Activated CD8-positive, alpha-beta T cell treated with anti-CD3 and anti-CD28 coated beads, Interleukin-2, amount 10 ng/mL, durations not matched to agents 7 days and 5 days (primary cell): ENCODE measurements around the gene SPTBN1. TPM values are rescaled to one million over a fixed set of nuclear protein-coding genes. Genes with fewer than 3 reads are reported as not detected.
A peak's percentile ranks its signal among the peaks of the same experiment; 100 is the strongest.

Experiments used
- ATAC-seq: fragments of 150-1000 bp; cut with Tn5 transposase; one replicate; pipeline ENCODE4 v1.10.0; 2021; ENCODE audit warnings: moderate library complexity
- CTCF ChIA-PET: fragments of 350-600 bp; sonication (Branson Sonifier 250); formaldehyde crosslinking; loops from one replicate; lab custom pipeline; 2021; ENCODE audit warnings: antibody characterized with exemption; lab: Charles Lee
- POLR2A ChIA-PET: fragments of 350-600 bp; sonication (Branson Sonifier 250); formaldehyde crosslinking; loops from one replicate; lab custom pipeline; 2021; ENCODE audit warnings: antibody characterized with exemption; lab: Charles Lee
- DNase-seq: peaks from one replicate; pipeline ENCODE4 v3.0.0-alpha.2; 2020
- H3K27ac Mint-ChIP-seq: one replicate; pipeline ENCODE4 v1.8.0; 2021; ENCODE audit warnings: mild to moderate bottlenecking, mixed read lengths
- H3K27me3 Mint-ChIP-seq: one replicate; pipeline ENCODE4 v1.8.0; 2021; ENCODE audit warnings: low read depth, mixed read lengths
- H3K36me3 Mint-ChIP-seq: one replicate; pipeline ENCODE4 v1.8.0; 2021; ENCODE audit warnings: low read depth, mixed read lengths
- H3K4me1 Mint-ChIP-seq: one replicate; pipeline ENCODE4 v1.8.0; 2021; ENCODE audit warnings: low read depth, mixed read lengths
- H3K4me3 Mint-ChIP-seq: one replicate; pipeline ENCODE4 v1.8.0; 2021; ENCODE audit warnings: mild to moderate bottlenecking, mixed read lengths
- H3K9me3 Mint-ChIP-seq: one replicate; pipeline ENCODE4 v1.8.0; 2022; ENCODE audit warnings: mixed read lengths; ENCODE audit not compliant: insufficient read depth
- total RNA-seq, 2 experiments: library from RNA; stranded (reverse); gene quantifications; one replicate each; pipeline ENCODE4 v1.2.3, GENCODE V29; 2021

Gene SPTBN1
- total RNA-seq, 2 experiments from 2014 or later, result 140 to 147 TPM

- ChIA-PET CTCF (interaction anchor here (2.5 to 8.7 kb wide), 3 partner anchors 19 to 55 kb away, joined by 8 to 57 read pairs (median 19); no protein-coding TSS in a partner anchor), POLR2A (interaction anchor here (0.9 to 4.6 kb wide), 2 partner anchors 19 to 20 kb away, joined by 3 to 49 read pairs; no protein-coding TSS in a partner anchor)
- H3K4me1 Mint-ChIP-seq, result peaks cover 97% of the 10 kb centered on the region
- ATAC-seq, result no peak
- peak overlapping the region; percentile 44 for H3K27ac Mint-ChIP-seq
- peaks cover 46% of the 10 kb centered on the region for H3K36me3 Mint-ChIP-seq
- no peaks in the 10 kb centered on the region for H3K27me3 Mint-ChIP-seq
- no peaks in the 10 kb centered on the region for H3K9me3 Mint-ChIP-seq
- no peak overlapping the region for H3K4me3 Mint-ChIP-seq
- DNase-seq, result no peak
These were observed 122.5 kb downstream of the SPTBN1 start for GRCh38 chr2:54578648-54579045.

DNA sequence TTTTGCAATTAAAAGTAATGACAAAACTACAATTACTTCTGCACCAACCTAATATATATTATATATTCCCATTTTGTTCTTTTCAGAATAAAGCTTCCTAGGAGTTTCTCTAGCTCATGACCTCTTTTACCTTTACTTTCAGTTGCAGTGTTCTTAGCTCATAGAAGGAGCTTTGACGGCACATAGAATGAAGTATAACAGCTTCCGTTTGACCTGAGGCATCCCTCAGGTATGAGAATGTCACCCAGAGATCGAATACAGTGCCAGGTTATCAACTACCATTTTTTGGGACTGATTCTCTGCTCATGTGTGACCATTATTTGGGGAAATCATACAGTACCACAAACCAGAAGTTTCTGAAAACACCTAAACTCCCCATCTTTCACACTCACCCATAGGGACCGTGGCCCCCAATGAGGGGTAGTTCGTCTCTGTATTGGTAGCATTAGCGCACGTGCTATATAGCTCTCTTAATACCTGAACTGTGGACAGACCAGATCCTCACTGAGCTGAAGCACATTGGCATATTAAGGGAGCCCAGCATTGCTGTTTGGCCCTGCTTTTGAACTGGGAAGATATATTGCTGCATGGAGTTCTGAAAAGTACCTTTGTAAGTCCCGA is 123.0 kb downstream of the SPTBN1 start:
- Mint-ChIP-seq H3K27ac (peak overlapping the region; percentile 94), H3K4me1 (peaks cover 95% of the 10 kb centered on the region), H3K27me3 (no peaks in the 10 kb centered on the region), H3K36me3 (peaks cover 46% of the 10 kb centered on the region), H3K9me3 (no peaks in the 10 kb centered on the region), H3K4me3 (peak overlapping the region; percentile 76)
- ChIA-PET CTCF (interaction anchor here (0.7 to 8.7 kb wide), 4 partner anchors 17 to 55 kb away, joined by 3 to 57 read pairs (median 14); no protein-coding TSS in a partner anchor), POLR2A (interaction anchor here (0.8 to 4.6 kb wide), 4 partner anchors 12 to 34 kb away, joined by 3 to 49 read pairs (median 4); no protein-coding TSS in a partner anchor)
- ATAC-seq, result no peak
- DNase-seq, result no peak

DNA sequence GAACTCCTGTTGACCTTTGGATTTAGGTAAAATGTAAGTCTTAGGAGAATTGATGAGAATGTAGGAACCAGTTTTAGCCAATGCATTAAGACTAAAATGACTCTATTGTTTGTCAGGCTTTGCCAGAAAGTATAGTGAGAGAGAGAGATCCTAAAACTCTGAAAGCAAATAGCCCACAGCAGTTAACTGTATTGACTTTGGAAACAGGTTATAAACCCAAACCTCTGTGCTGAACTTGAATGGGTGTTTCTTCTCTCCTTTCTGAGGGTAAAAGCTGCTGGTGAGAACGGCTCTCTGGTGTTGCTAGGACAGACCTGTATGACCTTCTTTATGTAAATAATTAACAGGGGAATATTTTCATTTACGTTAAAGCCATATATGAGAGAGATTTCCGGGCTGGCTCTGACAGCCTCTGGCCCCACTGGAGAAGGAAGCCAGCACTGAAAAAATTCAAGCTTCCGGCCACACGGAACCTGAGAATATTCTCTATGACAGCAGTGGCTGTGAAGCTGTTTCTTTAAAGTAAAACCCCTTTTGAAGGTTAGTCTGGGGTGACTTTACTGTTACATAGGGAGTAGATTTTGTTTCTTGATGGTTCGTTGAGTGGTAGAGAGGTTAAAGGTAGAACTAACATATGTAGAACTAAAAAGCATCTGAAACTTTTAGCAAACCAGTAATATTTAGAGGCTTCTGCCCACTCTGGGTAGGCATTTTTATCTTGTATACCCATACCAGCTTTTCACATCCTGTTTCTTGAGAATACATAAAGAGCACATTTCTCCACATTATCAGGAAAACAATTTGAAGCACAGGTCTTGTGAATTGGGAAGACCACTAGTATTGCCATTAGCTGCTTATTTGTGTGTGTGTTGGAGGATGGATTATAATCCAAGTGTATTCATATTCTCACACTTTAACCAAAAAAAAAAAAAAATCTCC is 123.8 kb downstream of the SPTBN1 start:
- DNase-seq (peak; percentile 62), ATAC-seq (peak; percentile 79)
- POLR2A ChIA-PET, result interaction anchor here (0.6 to 4.6 kb wide), 7 partner anchors 9 to 49 kb away, joined by 3 to 49 read pairs (median 5); no protein-coding TSS in a partner anchor
- peaks cover 95% of the 10 kb centered on the region for H3K4me1 Mint-ChIP-seq
- H3K36me3 Mint-ChIP-seq, result peaks cover 44% of the 10 kb centered on the region
- H3K9me3 Mint-ChIP-seq, result no peaks in the 10 kb centered on the region
- peak overlapping the region; percentile 76 for H3K4me3 Mint-ChIP-seq
- CTCF ChIA-PET, result interaction anchor here (0.7 to 8.7 kb wide), 9 partner anchors 8 to 58 kb away, joined by 3 to 57 read pairs (median 6); no protein-coding TSS in a partner anchor
- H3K27me3 Mint-ChIP-seq, result no peaks in the 10 kb centered on the region
- H3K27ac Mint-ChIP-seq, result peak overlapping the region; percentile 94

- DNase-seq (no peak), ATAC-seq (no peak)
- peak overlapping the region; percentile 76 for H3K27ac Mint-ChIP-seq
- POLR2A ChIA-PET, result interaction anchor here (0.7 to 4.6 kb wide), 5 partner anchors 8 to 39 kb away, joined by 3 to 49 read pairs (median 9); no protein-coding TSS in a partner anchor
- peak overlapping the region; percentile 57 for H3K4me3 Mint-ChIP-seq
- H3K27me3 Mint-ChIP-seq, result no peaks in the 10 kb centered on the region
- peaks cover 41% of the 10 kb centered on the region for H3K36me3 Mint-ChIP-seq
- H3K4me1 Mint-ChIP-seq, result peaks cover 95% of the 10 kb centered on the region
- CTCF ChIA-PET, result interaction anchor here (0.9 to 8.7 kb wide), 10 partner anchors 8 to 123 kb away, joined by 3 to 57 read pairs (median 5); no protein-coding TSS in a partner anchor
- no peaks in the 10 kb centered on the region for H3K9me3 Mint-ChIP-seq
These were observed 125.4 kb downstream of the SPTBN1 start for GRCh38 chr2:54581326-54582039.

DNA sequence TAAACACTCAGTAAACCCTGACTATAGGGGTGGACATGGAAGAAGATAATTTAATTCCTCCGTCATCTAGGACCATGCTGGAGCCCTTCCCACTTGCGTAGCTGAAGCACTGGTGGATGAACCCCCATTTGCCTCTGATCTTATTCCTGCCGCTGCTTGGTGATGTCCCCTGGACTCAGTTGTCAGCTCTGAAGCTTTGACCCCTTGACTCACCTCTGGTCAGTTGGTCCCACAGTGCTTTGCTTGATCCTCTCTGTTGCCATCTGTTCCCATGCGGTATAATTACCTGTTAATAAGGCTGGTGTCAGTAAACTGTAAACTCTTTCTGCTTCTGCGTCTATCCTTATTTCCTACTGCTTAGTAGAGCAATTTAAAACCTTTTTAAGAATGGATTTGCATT is 126.9 kb downstream of the SPTBN1 start:
- Mint-ChIP-seq H3K4me3 (no peak overlapping the region), H3K27ac (peak overlapping the region; percentile 56), H3K27me3 (no peaks in the 10 kb centered on the region), H3K9me3 (no peaks in the 10 kb centered on the region), H3K4me1 (peaks cover 95% of the 10 kb centered on the region), H3K36me3 (peaks cover 39% of the 10 kb centered on the region)
- no peak for ATAC-seq
- ChIA-PET CTCF (interaction anchor here (1.5 kb wide), 1 partner anchor 22 kb away, joined by 4 read pairs; no protein-coding TSS in a partner anchor), POLR2A (no interaction called here)
- no peak for DNase-seq

DNA sequence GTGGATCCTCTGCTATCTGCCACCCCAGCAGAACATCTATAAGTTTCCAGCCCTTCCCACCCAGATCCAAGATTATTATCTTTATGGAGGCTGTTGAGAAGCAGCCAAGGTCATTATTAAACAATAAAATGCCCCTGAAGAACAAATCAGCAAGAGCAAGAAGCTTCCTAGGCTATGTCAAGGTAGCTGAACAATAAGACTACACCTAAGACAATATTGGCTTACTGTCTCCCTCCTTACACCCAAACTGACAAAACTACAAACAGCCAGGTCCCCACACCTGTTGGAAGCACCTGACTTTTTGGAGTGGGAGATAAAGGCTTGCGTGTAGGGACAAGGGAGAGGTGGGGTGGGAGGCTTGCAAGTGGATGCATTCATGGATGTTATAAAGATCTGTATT is 128.5 kb downstream of the SPTBN1 start:
- no peak overlapping the region for H3K27ac Mint-ChIP-seq
- no peak for ATAC-seq
- no peak for DNase-seq
- no peaks in the 10 kb centered on the region for H3K27me3 Mint-ChIP-seq
- H3K4me3 Mint-ChIP-seq, result no peak overlapping the region
- H3K36me3 Mint-ChIP-seq, result peaks cover 39% of the 10 kb centered on the region
- CTCF ChIA-PET, result interaction anchor here (0.7 to 2.8 kb wide), 4 partner anchors 12 to 26 kb away, joined by 3 to 17 read pairs (median 4); no protein-coding TSS in a partner anchor
- peaks cover 93% of the 10 kb centered on the region for H3K4me1 Mint-ChIP-seq
- H3K9me3 Mint-ChIP-seq, result no peaks in the 10 kb centered on the region
- POLR2A ChIA-PET, result interaction anchor here (3.1 kb wide), 1 partner anchor 25 kb away, joined by 15 read pairs; no protein-coding TSS in a partner anchor

DNA sequence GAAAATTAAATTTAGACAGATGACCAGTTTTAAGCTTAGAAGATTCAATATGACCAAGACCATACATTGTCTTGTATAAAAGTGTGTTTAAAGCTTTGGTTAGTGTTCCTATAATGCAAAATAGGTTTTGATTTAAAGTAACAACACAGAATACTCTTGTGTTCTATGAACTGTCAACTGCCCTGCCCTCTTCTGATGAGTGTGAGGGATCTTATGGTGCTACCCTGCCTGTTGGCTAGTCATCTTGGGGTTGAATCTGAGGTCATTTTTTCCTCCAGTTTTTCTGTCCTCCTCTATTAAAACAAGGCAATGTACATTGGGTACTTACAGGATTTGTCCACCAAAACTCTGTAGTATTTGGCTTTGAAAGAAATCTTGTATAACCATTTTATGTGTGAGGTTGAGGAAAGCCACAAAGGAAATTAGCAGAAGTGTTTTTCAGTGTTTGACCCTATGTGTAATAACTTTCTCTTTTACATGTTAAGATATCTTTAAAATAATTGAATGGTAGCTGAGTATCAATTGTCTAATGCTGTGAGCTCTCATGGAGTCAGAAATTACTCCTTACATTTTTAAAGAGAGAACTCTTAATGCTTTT is 129.1 kb downstream of the SPTBN1 start:
- DNase-seq (no peak), ATAC-seq (peak; percentile 41)
- peaks cover 39% of the 10 kb centered on the region for H3K36me3 Mint-ChIP-seq
- H3K9me3 Mint-ChIP-seq, result no peaks in the 10 kb centered on the region
- CTCF ChIA-PET, result interaction anchor here (0.7 to 2.8 kb wide), 5 partner anchors 11 to 26 kb away, joined by 3 to 17 read pairs (median 4); no protein-coding TSS in a partner anchor
- POLR2A ChIA-PET, result interaction anchor here (0.7 to 3.1 kb wide), 2 partner anchors 12 to 25 kb away, joined by 3 to 15 read pairs; no protein-coding TSS in a partner anchor
- H3K27ac Mint-ChIP-seq, result peak overlapping the region; percentile 83
- H3K4me3 Mint-ChIP-seq, result peak overlapping the region; percentile 77
- H3K4me1 Mint-ChIP-seq, result peaks cover 92% of the 10 kb centered on the region
- H3K27me3 Mint-ChIP-seq, result no peaks in the 10 kb centered on the region

GRCh38 chr2:54586062-54586461 is 129.9 kb downstream of the SPTBN1 start:
- CTCF ChIA-PET, result interaction anchor here (0.9 to 2.8 kb wide), 5 partner anchors 9 to 79 kb away, joined by 3 to 17 read pairs (median 5); no protein-coding TSS in a partner anchor
- H3K36me3 Mint-ChIP-seq, result peaks cover 39% of the 10 kb centered on the region
- DNase-seq, result no peak
- peak overlapping the region; percentile 83 for H3K27ac Mint-ChIP-seq
- no peaks in the 10 kb centered on the region for H3K9me3 Mint-ChIP-seq
- peaks cover 94% of the 10 kb centered on the region for H3K4me1 Mint-ChIP-seq
- no peaks in the 10 kb centered on the region for H3K27me3 Mint-ChIP-seq
- H3K4me3 Mint-ChIP-seq, result peak overlapping the region; percentile 77
- no peak for ATAC-seq
- POLR2A ChIA-PET, result interaction anchor here (3.1 kb wide), 1 partner anchor 26 kb away, joined by 15 read pairs; no protein-coding TSS in a partner anchor

DNA sequence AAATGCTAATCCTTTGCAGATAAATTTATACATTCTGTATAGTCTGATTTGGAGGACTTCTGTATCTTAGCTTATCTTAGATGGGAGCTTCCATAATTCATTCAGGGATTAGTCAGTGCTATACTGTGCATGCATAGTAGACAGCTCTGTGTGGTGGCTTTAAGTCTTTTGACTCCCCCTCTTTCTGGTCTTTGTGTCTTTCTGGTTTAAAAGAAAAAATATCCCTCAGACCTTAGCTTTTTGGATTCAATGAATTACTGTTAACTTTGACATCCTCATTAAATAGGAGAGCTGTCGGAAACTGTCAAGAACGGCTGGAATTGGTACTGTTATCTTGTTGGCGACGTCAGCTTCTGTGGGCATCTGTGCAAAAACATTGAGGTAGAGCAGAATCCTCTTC is 130.4 kb downstream of the SPTBN1 start:
- Mint-ChIP-seq H3K27me3 (no peaks in the 10 kb centered on the region), H3K4me3 (no peak overlapping the region), H3K9me3 (no peaks in the 10 kb centered on the region), H3K36me3 (peaks cover 40% of the 10 kb centered on the region), H3K27ac (peak overlapping the region; percentile 35), H3K4me1 (peaks cover 94% of the 10 kb centered on the region)
- ATAC-seq (no peak), DNase-seq (no peak)
- POLR2A ChIA-PET, result interaction anchor here (3.1 kb wide), 1 partner anchor 27 kb away, joined by 15 read pairs; no protein-coding TSS in a partner anchor
- CTCF ChIA-PET, result interaction anchor here (0.9 to 2.8 kb wide), 5 partner anchors 9 to 79 kb away, joined by 3 to 17 read pairs (median 5); no protein-coding TSS in a partner anchor
